ENCODE measurements around the gene IMMP2L.
"Not testable (repeated sequence)": the region's sequence is repeated elsewhere in the genome, so short reads cannot be mapped to it uniquely, and the experiment has no call there.

IMMP2L gene

DNA sequence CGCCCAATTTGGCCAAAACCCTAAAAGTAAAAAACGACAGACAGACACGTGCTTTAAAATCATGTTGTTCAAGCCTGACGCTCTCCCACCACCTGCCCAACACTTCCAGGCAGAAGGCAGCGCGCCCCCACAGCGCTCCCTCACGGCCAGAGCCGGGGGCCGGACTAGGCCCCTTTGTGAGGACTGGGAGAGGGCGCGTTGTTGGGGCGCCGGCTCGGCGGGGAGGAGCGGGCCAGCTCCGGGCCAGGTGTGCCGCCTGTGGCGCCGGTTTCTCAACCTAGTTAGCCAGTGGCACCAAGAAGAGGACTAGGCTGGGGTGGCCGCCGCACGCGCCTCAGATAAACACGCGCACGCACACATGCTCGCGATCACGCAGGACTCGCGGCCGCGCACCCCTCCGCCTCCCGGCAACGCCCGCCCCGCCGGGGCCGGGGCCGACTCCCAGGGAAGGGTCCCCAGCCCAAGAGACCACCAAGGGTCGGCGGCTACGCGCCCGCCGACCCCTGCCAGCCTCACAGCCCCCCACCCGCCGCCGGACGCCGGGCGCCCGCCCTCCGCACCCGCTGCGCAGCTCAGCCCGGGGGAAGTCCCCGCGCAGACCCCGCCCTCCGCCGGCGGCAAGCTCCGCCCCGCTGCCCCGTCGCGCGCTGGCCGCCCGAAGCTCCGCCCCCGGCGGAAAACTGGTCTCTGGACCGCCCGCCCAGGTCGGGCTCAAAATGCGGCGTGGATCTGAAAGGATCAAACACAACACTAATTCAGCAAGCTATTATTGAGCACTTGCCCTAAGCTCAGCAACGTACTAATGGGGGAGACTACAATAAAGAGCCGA, at the start of gene IMMP2L:
IMMP2L (minus strand) TSS at position 589 of the 829 bp plus-strand sequence.
- peak; percentile 73 for DNase-seq

DNA sequence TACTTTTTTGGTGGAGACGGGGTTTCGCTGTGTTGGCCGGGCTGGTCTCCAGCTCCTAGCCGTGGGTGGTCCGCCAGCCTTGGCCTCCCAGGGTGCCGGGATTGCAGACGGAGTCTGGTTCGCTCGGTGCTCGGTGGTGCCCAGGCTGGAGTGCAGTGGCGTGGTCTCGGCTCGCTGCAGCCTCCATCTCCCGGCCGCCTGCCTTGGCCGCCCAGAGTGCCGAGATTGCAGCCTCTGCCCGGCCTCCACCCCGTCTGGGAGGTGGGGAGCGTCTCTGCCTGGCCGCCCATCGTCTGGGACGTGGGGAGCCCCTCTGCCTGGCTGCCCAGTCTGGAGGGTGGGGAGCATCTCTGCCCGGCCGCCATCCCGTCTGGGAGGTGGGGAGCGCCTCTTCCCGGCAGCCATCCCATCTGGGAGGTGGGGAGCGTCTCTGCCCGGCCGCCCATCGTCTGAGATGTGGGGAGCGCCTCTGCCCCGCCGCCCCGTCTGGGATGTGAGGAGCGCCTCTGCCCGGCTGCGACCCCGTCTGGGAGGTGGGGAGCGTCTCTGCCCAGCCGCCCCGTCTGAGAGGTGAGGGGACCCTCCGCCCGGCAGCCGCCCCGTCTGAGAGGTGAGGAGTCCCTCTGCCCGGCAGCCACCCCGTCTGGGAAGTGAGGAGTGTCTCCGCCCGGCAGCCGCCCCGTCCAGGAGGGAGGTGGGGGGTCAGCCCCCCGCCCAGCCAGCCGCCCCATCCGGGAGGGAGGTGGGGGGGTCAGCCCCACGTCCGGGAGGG, 47.4 kb upstream of the IMMP2L start:
- not testable (repeated sequence) for DNase-seq

DNA sequence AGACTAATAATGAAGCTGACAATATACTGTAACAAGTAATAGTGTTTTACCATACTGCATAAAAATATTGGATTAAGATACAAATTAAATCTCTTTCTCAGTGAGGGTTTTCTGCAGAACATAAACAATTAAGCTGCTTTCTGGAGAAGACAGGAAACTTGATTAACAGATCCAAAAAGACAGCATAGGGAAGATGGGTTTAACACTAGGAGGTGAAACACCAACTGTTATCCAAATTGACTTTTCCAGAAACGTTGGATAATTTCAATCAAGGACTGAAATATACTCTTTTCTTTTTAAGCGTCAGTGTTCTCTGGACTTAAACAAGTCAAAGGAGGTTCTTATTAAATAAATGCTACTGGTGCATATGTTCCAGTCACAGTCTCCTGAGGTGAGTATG, 45.3 kb upstream of the IMMP2L start:
- no peak for DNase-seq

- DNase-seq = no peak
Observed at GRCh38 chr7:111605246-111605645, 43.0 kb upstream of the IMMP2L start.

- DNase-seq = no peak
Observed at GRCh38 chr7:111600091-111600490, 37.8 kb upstream of the IMMP2L start.

GRCh38 chr7:111595780-111596179, 33.5 kb upstream of the IMMP2L start:
- DNase-seq = no peak

DNA sequence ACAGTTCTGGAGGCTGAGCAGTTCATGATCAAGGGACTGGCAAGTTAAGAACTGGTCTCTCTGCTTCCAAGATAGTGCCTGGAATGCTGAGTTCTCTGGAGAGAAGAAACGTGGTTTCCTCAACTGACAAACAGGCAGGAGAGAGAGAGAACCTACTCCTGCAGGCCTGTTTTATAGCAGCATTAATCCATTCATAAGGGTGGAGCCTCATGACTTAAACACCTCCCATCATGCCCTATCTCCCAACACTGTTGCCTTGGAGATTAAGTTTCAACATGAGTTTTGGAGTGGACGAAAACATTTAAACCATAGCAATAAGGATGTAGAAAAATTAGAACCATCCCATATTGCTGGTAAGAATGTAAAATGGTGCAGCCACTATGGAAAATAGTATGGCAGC, 32.3 kb upstream of the IMMP2L start:
- DNase-seq = no peak

DNA sequence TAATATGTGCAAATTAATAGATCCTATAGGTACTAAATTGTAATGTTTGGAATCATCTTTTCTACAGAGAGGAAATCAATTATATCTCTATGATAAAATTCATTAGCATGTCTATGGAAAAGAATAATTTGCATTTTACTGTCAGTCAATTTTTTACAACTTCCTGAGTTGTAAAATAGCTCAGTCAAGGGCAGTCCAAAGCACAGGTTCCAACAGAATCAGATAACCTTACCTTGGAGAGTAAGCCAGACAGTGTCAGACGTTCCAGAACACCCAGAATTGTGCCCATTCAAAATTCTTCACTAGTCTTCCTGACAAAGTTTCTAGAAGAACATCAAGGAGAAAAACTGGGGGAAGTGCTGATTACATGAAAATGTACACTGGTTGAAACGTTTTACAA, 31.1 kb upstream of the IMMP2L start:
- no peak for DNase-seq

DNA sequence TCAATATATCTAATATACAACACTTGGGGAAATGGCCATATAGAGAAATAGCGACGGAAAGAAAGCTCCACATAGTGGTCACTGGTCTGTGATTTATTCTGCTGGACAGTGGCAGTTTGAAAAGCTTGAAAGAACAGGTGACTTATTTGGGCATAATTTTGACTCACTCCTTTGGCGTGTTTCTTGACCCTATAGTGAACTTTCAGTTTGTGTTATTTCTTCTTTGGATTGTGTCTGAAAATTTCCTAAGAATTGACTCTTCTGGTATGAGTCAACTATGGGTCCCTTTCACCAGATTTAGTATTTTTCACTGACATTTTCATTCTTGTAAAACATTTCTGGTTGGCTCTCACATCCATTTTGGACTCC, 25.8 kb upstream of the IMMP2L start:
- no peak for DNase-seq

- no peak for DNase-seq
Observed at GRCh38 chr7:111587410-111588064, 25.2 kb upstream of the IMMP2L start.

- DNase-seq = no peak
Observed at GRCh38 chr7:111586711-111587409, 24.6 kb upstream of the IMMP2L start.

DNA sequence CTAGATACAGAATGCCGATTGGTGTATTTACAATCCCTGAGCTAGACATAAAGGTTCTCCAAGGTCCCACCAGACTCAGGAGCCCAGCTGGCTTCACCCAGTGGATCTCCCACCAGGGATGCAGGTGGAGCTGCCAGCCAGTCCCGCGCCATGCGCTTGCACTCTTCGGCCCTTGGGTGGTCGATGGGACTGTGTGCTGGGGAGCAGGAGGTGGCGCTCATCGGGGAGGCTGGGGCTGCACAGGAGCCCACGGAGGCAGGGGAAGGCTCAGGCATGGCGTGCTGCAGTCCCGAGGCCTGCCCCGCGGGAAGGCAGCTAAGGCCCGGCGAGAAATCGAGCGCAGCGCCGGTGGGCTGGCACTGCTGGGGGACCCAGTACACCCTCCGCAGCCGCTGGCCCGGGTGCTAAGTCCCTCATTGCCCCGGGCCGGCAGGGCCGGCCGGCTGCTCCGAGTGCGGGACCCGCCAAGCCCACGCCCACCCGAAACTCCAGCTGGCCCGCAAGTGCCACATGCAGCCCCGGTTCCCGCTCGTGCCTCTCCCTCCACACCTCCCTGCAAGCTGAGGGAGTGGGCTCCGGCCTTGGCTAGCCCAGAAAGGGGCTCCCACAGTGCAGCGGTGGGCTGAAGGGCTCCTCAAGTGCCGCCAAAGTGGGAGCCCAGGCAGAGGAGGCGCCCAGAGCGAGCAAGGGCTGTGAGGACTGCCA, 19.6 kb upstream of the IMMP2L start:
- DNase-seq = not testable (repeated sequence)

- DNase-seq = not testable (repeated sequence)
Observed at GRCh38 chr7:111581207-111581606, 18.9 kb upstream of the IMMP2L start.

- DNase-seq = no peak
Observed at GRCh38 chr7:111578754-111579153, 16.5 kb upstream of the IMMP2L start.

DNA sequence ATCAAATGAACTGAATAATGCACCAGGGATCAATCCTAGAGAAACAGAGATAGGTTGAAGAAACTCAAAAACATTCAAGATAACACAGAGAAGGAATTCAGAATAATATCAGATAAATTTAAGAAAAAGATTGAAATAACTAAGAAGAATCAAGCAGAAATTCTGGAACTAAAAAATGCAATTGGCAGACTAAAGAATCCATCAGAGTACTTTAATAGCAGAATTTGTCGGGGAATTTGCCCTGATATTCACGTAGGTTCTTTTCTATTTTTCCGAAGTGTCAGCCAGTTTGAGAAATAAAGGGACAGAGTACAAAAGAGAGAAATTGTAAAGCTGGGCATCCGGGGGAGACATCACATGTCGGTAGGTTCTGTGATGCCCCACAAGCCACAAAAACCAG, 9.4 kb upstream of the IMMP2L start:
- DNase-seq = no peak

DNA sequence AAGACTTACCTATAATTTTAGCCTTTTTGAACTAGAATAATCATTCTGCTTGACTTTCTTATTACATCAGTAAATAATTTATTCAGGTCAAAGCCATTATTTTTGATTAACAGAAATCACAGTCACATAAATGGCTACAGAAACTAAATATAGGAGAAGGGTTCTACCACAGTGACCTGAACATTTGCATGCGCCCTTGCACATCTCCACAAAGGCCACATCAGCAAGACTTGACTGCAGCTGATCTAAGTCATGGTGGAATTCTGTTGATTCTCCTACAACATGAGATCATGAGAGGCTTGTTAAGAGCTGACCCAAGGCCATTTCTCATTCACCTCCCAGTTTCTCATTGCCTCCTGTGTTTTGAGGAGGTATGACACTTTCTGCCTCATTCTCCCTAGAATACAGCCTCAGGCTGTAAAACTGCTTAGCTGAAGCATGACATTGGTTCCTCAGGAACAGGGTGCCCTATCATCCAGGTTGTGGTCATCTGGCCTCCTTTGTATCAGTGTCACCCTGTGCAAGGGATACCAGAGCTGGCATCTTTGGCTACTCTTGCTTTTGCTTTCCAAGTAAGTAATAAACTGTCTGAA, 6.7 kb upstream of the IMMP2L start:
- DNase-seq = no peak

DNA sequence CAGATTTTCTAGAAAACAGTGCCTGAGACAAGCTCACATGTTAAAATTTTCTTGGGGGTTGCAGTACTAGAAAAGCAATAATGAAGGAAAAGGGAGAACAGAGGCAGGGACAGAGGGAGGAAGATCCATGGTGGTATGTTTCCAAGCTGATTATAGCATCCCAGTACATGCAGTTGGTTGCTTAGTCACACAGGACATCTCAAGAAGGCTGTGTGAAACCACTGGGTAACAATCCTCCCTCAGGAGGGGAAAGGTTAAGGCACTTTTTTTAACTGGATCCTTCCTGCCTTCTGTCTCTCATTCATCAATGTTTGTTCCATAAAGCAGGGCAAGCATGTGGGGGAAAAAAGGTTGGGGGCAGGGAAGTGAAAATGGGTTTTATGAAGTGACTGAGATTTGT, 6.1 kb upstream of the IMMP2L start:
- no peak for DNase-seq

DNA sequence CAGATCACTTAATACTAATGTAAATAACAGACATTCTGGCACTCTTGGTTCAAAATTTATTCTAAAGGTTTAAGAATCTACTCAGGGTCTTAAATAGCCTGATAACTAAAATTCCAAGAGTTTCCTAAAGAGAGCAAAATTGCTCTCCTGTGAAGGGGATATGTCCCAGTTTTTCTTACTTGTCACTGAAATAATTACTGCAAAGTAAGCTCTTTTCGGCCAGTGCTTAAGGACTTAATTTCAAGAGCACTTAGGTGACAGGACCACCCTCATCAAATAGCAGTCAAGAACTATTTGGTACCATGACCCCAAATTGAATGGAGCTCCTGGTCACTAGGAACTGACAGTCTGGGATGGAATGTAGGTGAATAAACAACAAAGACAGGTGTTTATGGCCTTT, 1.8 kb upstream of the IMMP2L start:
- DNase-seq = no peak

DNA sequence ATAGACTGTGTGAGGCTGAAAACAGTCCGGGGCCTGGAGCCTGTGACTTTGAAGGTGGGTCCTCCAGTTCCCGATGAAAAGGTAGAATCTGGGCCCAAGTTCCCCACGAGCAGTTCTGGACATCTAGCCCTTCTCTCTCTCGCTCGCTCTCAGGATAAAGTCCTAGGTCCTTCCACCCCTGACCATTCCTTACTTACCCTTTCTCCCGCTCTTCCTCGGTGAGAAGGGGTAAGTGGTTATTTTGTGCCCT, 713 bp downstream of the IMMP2L start:
- DNase-seq = no peak

- DNase-seq = no peak
Observed at GRCh38 chr7:111560773-111561653, 1.3 kb downstream of the IMMP2L start.

- no peak for DNase-seq
Observed at GRCh38 chr7:111558991-111559390, 3.3 kb downstream of the IMMP2L start.

Measured in DMS 273 treated with DMSO at 0.1 percent for 48 hours (cell line).